Neural cell (in vitro differentiated cells): Measurements from ENCODE around the gene GRAMD2A. TPM values are rescaled to one million over a fixed set of nuclear protein-coding genes. Genes with fewer than 3 reads are reported as not detected.

ENCODE experiments used
- H2AFZ ChIP-seq: fragments of 200-600, 300-800 bp; sonication (generic), shearing (Covaris generic); 2 replicates; pipeline ENCODE4 v1.6.0; 2014; ENCODE audit warnings: low read depth, mild to moderate bottlenecking, antibody characterized with exemption, low read length, moderate library complexity
- H3F3A ChIP-seq: fragments of 200-600 bp; shearing (Covaris generic); 2 replicates; pipeline ENCODE4 v1.6.1; 2016; ENCODE audit warnings: mild to moderate bottlenecking, moderate library complexity, mixed read lengths, antibody characterized with exemption, low read length; ENCODE audit not compliant: insufficient read depth, poor library complexity, severe bottlenecking
- H3K27ac ChIP-seq: fragments of 200-600, 300-800 bp; sonication (generic), shearing (Covaris generic); 2 replicates; pipeline ENCODE4 v1.5.1; 2014; ENCODE audit warnings: mild to moderate bottlenecking, low read length, moderate library complexity
- H3K27me3 ChIP-seq: fragments of 300-800, 200-600 bp; sonication (generic), shearing (Covaris generic); 2 replicates; pipeline ENCODE4 v1.6.0; 2014; ENCODE audit warnings: mild to moderate bottlenecking, low read depth, low read length, moderate library complexity; ENCODE audit not compliant: insufficient read depth
- H3K36me3 ChIP-seq: fragments of 300-800, 200-600 bp; sonication (generic), shearing (Covaris generic); 2 replicates; pipeline ENCODE4 v1.5.1; 2014; ENCODE audit warnings: mild to moderate bottlenecking, antibody characterized with exemption, low read length, moderate library complexity; ENCODE audit not compliant: insufficient read depth
- H3K4me2 ChIP-seq: fragments of 300-800, 200-600 bp; sonication (generic), shearing (Covaris generic); 2 replicates; pipeline ENCODE4 v1.6.0; 2014; ENCODE audit warnings: mild to moderate bottlenecking, low read length
- H3K4me3 ChIP-seq: fragments of 300-800, 200-600 bp; sonication (generic), shearing (Covaris generic); 2 replicates; pipeline ENCODE4 v1.5.1; 2014; ENCODE audit warnings: mild to moderate bottlenecking, low read length, moderate library complexity
- H3K79me2 ChIP-seq: fragments of 200-600 bp; shearing (Covaris generic); replicated peaks from 2 replicates; pipeline ENCODE4 v1.6.0; 2014; ENCODE audit warnings: mild to moderate bottlenecking, low read length, moderate library complexity; ENCODE audit not compliant: insufficient read depth
- H3K9ac ChIP-seq: fragments of 300-800, 200-600 bp; sonication (generic), shearing (Covaris generic); 2 replicates; pipeline ENCODE4 v1.6.1; 2016; ENCODE audit warnings: mild to moderate bottlenecking, low read length, mixed read lengths
- H3K9me2 ChIP-seq: fragments of 200-600 bp; shearing (Covaris generic); 2 replicates; pipeline ENCODE4 v1.6.1; 2016; ENCODE audit warnings: mild to moderate bottlenecking, low read length, mixed read lengths; ENCODE audit not compliant: insufficient read depth
- H3K9me3 ChIP-seq: fragments of 200-600, 300-800 bp; sonication (generic), shearing (Covaris generic); 2 replicates; pipeline ENCODE4 v1.6.1; 2016; ENCODE audit warnings: mild to moderate bottlenecking, mixed run types, low read length, moderate library complexity, mixed read lengths
- H4K20me1 ChIP-seq: fragments of 200-600 bp; shearing (Covaris generic); 2 replicates; pipeline ENCODE4 v1.6.1; 2016; ENCODE audit warnings: mild to moderate bottlenecking, mixed run types; ENCODE audit not compliant: insufficient read depth
- CTCF ChIP-seq: fragments of 450-650 bp; IDR thresholded peaks from 2 replicates; pipeline ENCODE4 v1.5.1; 2014; ENCODE audit warnings: antibody characterized with exemption, mild to moderate bottlenecking, moderate library complexity; ENCODE audit not compliant: poor library complexity, severe bottlenecking
- EP300 ChIP-seq: fragments of 450-650 bp; conservative IDR thresholded peaks from 2 replicates; pipeline ENCODE4 v1.6.1; 2014; ENCODE audit warnings: antibody characterized with exemption, mild to moderate bottlenecking, moderate library complexity; ENCODE audit not compliant: poor library complexity, severe bottlenecking
- EZH2 ChIP-seq: fragments of 200-600, 300-800 bp; shearing (Covaris generic), sonication (generic); IDR thresholded peaks from 2 replicates; pipeline ENCODE4 v1.6.1; 2014; ENCODE audit warnings: antibody characterized with exemption, low read length, borderline replicate concordance, mild to moderate bottlenecking; ENCODE audit not compliant: insufficient read depth, poor library complexity, severe bottlenecking
- MXI1 ChIP-seq: fragments of 450-650 bp; conservative IDR thresholded peaks from 2 replicates; pipeline ENCODE4 v1.6.1; 2014; ENCODE audit warnings: antibody characterized with exemption, mild to moderate bottlenecking; ENCODE audit not compliant: poor library complexity, severe bottlenecking
- POLR2AphosphoS5 ChIP-seq: IDR thresholded peaks from 2 replicates; pipeline ENCODE4 v1.6.1; 2012
- RAD21 ChIP-seq: fragments of 450-650 bp; conservative IDR thresholded peaks from 2 replicates; pipeline ENCODE4 v1.6.1; 2014; ENCODE audit warnings: antibody characterized with exemption, mild to moderate bottlenecking, moderate library complexity
- REST ChIP-seq: IDR thresholded peaks from 2 replicates; pipeline ENCODE4 v1.6.1; 2012; ENCODE audit warnings: borderline replicate concordance
- SMC3 ChIP-seq: fragments of 450-650 bp; conservative IDR thresholded peaks from 2 replicates; pipeline ENCODE4 v1.6.1; 2014; ENCODE audit warnings: antibody characterized with exemption, mild to moderate bottlenecking, moderate library complexity; ENCODE audit not compliant: poor library complexity
- TAF1 ChIP-seq: IDR thresholded peaks from 2 replicates; pipeline ENCODE4 v1.6.1; 2012; ENCODE audit warnings: low read depth
- polyA plus RNA-seq: library from polyadenylated mRNA; depleted of rRNA; stranded (reverse); fragments of >200 nt; gene quantifications from 2 replicates; pipeline ENCODE4 v1.2.3, GENCODE V29; 2014

GRAMD2A gene
- polyA plus RNA-seq, 1 donor from 2014 or later, result 1.9 TPM

- Histone ChIP-seq H4K20me1 (no peaks in the 10 kb centered on the region), H3K9me3 (no peaks in the 10 kb centered on the region), H2AFZ (no peak overlapping the region), H3K36me3 (no peaks in the 10 kb centered on the region), H3K9me2 (no peaks in the 10 kb centered on the region), H3K4me2 (no peak overlapping the region), H3K79me2 (no peaks in the 10 kb centered on the region), H3K27ac (no peak overlapping the region), H3K9ac (no peak overlapping the region), H3K4me3 (no peak overlapping the region), H3K27me3 (no peaks in the 10 kb centered on the region), H3F3A (no peaks in the 10 kb centered on the region)
- TF ChIP-seq MXI1, result no peak
- TF ChIP-seq RAD21, result no peak
- no peak for TF ChIP-seq EZH2
- TF ChIP-seq EP300, result no peak
- no peak for TF ChIP-seq SMC3
- TF ChIP-seq TAF1, result no peak
These were observed 22.9 kb downstream of the GRAMD2A start for GRCh38 chr15:72174551-72175165.

GRCh38 chr15:72173864-72174550 is 23.6 kb downstream of the GRAMD2A start:
- Histone ChIP-seq H4K20me1 (no peaks in the 10 kb centered on the region), H2AFZ (no peak overlapping the region), H3F3A (no peaks in the 10 kb centered on the region), H3K36me3 (no peaks in the 10 kb centered on the region), H3K4me2 (no peak overlapping the region), H3K27me3 (no peaks in the 10 kb centered on the region), H3K9me2 (no peaks in the 10 kb centered on the region), H3K27ac (no peak overlapping the region), H3K4me3 (no peak overlapping the region), H3K9ac (no peak overlapping the region), H3K79me2 (no peaks in the 10 kb centered on the region), H3K9me3 (no peaks in the 10 kb centered on the region)
- no peak for TF ChIP-seq TAF1
- TF ChIP-seq SMC3, result no peak
- TF ChIP-seq REST, result no peak
- TF ChIP-seq EZH2, result no peak
- TF ChIP-seq MXI1, result no peak
- TF ChIP-seq RAD21, result no peak
- no peak for TF ChIP-seq CTCF
- no peak for TF ChIP-seq POLR2AphosphoS5
- TF ChIP-seq EP300, result no peak
